ENCODE results near the gene ADPRHL1.

Gene ADPRHL1

GRCh38 chr13:113452942-113453901 is at the start of gene ADPRHL1:
ADPRHL1 (minus strand) TSS chr13:113453488; CDS start chr13:113453437, 51 bp downstream.
- Mint-ChIP-seq H3K4me1 (no peaks in the 10 kb centered on the region), H3K4me3 (no peak within 1 kb of the TSS), H3K9me3 (no peaks in the 10 kb centered on the region), H3K36me3 (peaks cover 34% of the 10 kb centered on the region), H3K27ac (no peak within 1 kb of the TSS)
- DNase-seq (ENCODE audit: low spot score in 2 of 2) = no peak
- no peak for ATAC-seq

GRCh38 chr13:113502686-113503085 is 49.4 kb upstream of the ADPRHL1 start:
- no peaks in the 10 kb centered on the region for H3K4me1 Mint-ChIP-seq
- no peak overlapping the region for H3K4me3 Mint-ChIP-seq
- no peak overlapping the region for H3K27ac Mint-ChIP-seq
- H3K9me3 Mint-ChIP-seq = no peaks in the 10 kb centered on the region
- DNase-seq (ENCODE audit: low spot score in 2 of 2) = peak in 1 of 2 donors; percentile 36
- H3K36me3 Mint-ChIP-seq = peaks cover 87% of the 10 kb centered on the region
- ATAC-seq = no peak

GRCh38 chr13:113500530-113501265 is 47.4 kb upstream of the ADPRHL1 start:
- Mint-ChIP-seq H3K4me1 (peaks cover 5% of the 10 kb centered on the region), H3K27ac (no peak overlapping the region), H3K4me3 (no peak overlapping the region), H3K9me3 (no peaks in the 10 kb centered on the region), H3K36me3 (peaks cover 95% of the 10 kb centered on the region)
- DNase-seq (ENCODE audit: low spot score in 2 of 2) (peak in 1 of 2 donors; percentile 35), ATAC-seq (no peak)

- ATAC-seq = no peak
- DNase-seq (ENCODE audit: low spot score in 2 of 2) = peak in 1 of 2 donors; percentile 18
- Mint-ChIP-seq H3K27ac (no peak overlapping the region), H3K4me1 (peaks cover 12% of the 10 kb centered on the region), H3K36me3 (peaks cover 95% of the 10 kb centered on the region), H3K4me3 (no peak overlapping the region), H3K9me3 (no peaks in the 10 kb centered on the region)
Measured at GRCh38 chr13:113499936-113500335, 46.6 kb upstream of the ADPRHL1 start.

GRCh38 chr13:113498905-113499304 is 45.6 kb upstream of the ADPRHL1 start:
- H3K4me1 Mint-ChIP-seq = peaks cover 19% of the 10 kb centered on the region
- H3K4me3 Mint-ChIP-seq = no peak overlapping the region
- ATAC-seq (no peak), DNase-seq (ENCODE audit: low spot score in 2 of 2) (peak in 1 of 2 donors; percentile 29)
- H3K36me3 Mint-ChIP-seq = peaks cover 89% of the 10 kb centered on the region
- no peak overlapping the region for H3K27ac Mint-ChIP-seq
- H3K9me3 Mint-ChIP-seq = no peaks in the 10 kb centered on the region

- Mint-ChIP-seq H3K4me3 (no peak overlapping the region), H3K36me3 (peaks cover 75% of the 10 kb centered on the region), H3K9me3 (no peaks in the 10 kb centered on the region), H3K4me1 (peaks cover 29% of the 10 kb centered on the region), H3K27ac (no peak overlapping the region)
- DNase-seq (ENCODE audit: low spot score in 2 of 2) = no peak
- ATAC-seq = no peak
Measured at GRCh38 chr13:113497217-113497616, 43.9 kb upstream of the ADPRHL1 start.

- DNase-seq (ENCODE audit: low spot score in 2 of 2) = no peak
- H3K4me1 Mint-ChIP-seq = peaks cover 29% of the 10 kb centered on the region
- ATAC-seq = no peak
- H3K36me3 Mint-ChIP-seq = peaks cover 65% of the 10 kb centered on the region
- H3K9me3 Mint-ChIP-seq = no peaks in the 10 kb centered on the region
- peak overlapping the region; percentile 61 for H3K27ac Mint-ChIP-seq
- peak overlapping the region; percentile 9 for H3K4me3 Mint-ChIP-seq
Measured at GRCh38 chr13:113495494-113496210, 42.4 kb upstream of the ADPRHL1 start.

GRCh38 chr13:113493315-113493951 is 40.1 kb upstream of the ADPRHL1 start:
- Mint-ChIP-seq H3K4me1 (peaks cover 46% of the 10 kb centered on the region), H3K9me3 (no peaks in the 10 kb centered on the region), H3K27ac (peak overlapping the region; percentile 87), H3K36me3 (peaks cover 50% of the 10 kb centered on the region), H3K4me3 (peak overlapping the region; percentile 83)
- DNase-seq (ENCODE audit: low spot score in 2 of 2) = no peak
- peak; percentile 76 for ATAC-seq

GRCh38 chr13:113491982-113492381 is 38.7 kb upstream of the ADPRHL1 start:
- DNase-seq (ENCODE audit: low spot score in 2 of 2) (no peak), ATAC-seq (no peak)
- peaks cover 59% of the 10 kb centered on the region for H3K4me1 Mint-ChIP-seq
- H3K27ac Mint-ChIP-seq = peak overlapping the region; percentile 58
- H3K9me3 Mint-ChIP-seq = no peaks in the 10 kb centered on the region
- peaks cover 38% of the 10 kb centered on the region for H3K36me3 Mint-ChIP-seq
- H3K4me3 Mint-ChIP-seq = peak overlapping the region; percentile 83

GRCh38 chr13:113491418-113491883 is 38.2 kb upstream of the ADPRHL1 start:
- Mint-ChIP-seq H3K4me1 (peaks cover 59% of the 10 kb centered on the region), H3K9me3 (no peaks in the 10 kb centered on the region), H3K4me3 (peak overlapping the region; percentile 83), H3K27ac (peak overlapping the region; percentile 58), H3K36me3 (peaks cover 33% of the 10 kb centered on the region)
- DNase-seq (ENCODE audit: low spot score in 2 of 2) (no peak), ATAC-seq (no peak)

- H3K36me3 Mint-ChIP-seq = peaks cover 26% of the 10 kb centered on the region
Measured at GRCh38 chr13:113490496-113491417, 37.5 kb upstream of the ADPRHL1 start, which contains the start of gene DCUN1D2. DCUN1D2 (minus strand) TSS chr13:113490711; CDS start chr13:113490669, 42 bp downstream.

GRCh38 chr13:113489549-113490495 is 36.5 kb upstream of the ADPRHL1 start:
- H3K4me1 Mint-ChIP-seq = peaks cover 53% of the 10 kb centered on the region
- DNase-seq (ENCODE audit: low spot score in 2 of 2) = peak; percentile 26 to 76

More at GRCh38 chr13:113490496-113491417, 37.5 kb upstream of the ADPRHL1 start, which contains the start of gene DCUN1D2:
- H3K4me1 Mint-ChIP-seq = peaks cover 54% of the 10 kb centered on the region
- no peaks in the 10 kb centered on the region for H3K9me3 Mint-ChIP-seq
- peak within 1 kb of the TSS; percentile 83 for H3K4me3 Mint-ChIP-seq
- H3K27ac Mint-ChIP-seq = peak within 1 kb of the TSS; percentile 77
- DNase-seq (ENCODE audit: low spot score in 2 of 2) (peak; percentile 85 to 96), ATAC-seq (peak; percentile 83)

More at GRCh38 chr13:113489549-113490495, 36.5 kb upstream of the ADPRHL1 start:
- Mint-ChIP-seq H3K4me3 (peak overlapping the region; percentile 83), H3K36me3 (peaks cover 19% of the 10 kb centered on the region), H3K27ac (peak overlapping the region; percentile 77), H3K9me3 (no peaks in the 10 kb centered on the region)
- ATAC-seq = peak; percentile 45
